AG04450 (cell line): Measurements from ENCODE around the gene EML3. TPM values are rescaled to one million over a fixed set of nuclear protein-coding genes. Genes with fewer than 3 reads are reported as not detected.
A peak's percentile ranks its signal among the peaks of the same experiment; 100 is the strongest.

Experiments
- CTCF ChIA-PET: fragments of 300-600, 350-600 bp; formaldehyde crosslinking; extraction: SDS; loops from one replicate; lab custom pipeline; 2022; ENCODE audit warnings: antibody characterized with exemption, inconsistent platforms; lab: Charles Lee
- POLR2A ChIA-PET: fragments of 350-600 bp; formaldehyde crosslinking; extraction: SDS; loops from one replicate; lab custom pipeline; 2021; ENCODE audit warnings: antibody characterized with exemption, inconsistent platforms; lab: Yijun Ruan, JAX
- DNase-seq: peaks from one replicate; pipeline ENCODE4 v3.0.0-alpha.2; 2011; ENCODE audit warnings: low read depth, low spot score
- H3K27ac ChIP-seq: one replicate; pipeline ENCODE4 v1.5.1; 2012; ENCODE audit warnings: low read depth, low read length, control low read depth
- H3K27me3 ChIP-seq: one replicate; pipeline ENCODE4 v1.6.0; 2012; ENCODE audit warnings: low read length; ENCODE audit not compliant: control insufficient read depth, insufficient read depth
- H3K4me3 ChIP-seq: 2 replicates; pipeline ENCODE4 v1.5.1; 2011; ENCODE audit warnings: mild to moderate bottlenecking, low read depth, low read length, control low read depth
- H3K9me3 ChIP-seq: 2 replicates; pipeline ENCODE4 v1.5.1; 2012; ENCODE audit warnings: low read length; ENCODE audit not compliant: control insufficient read depth, insufficient read depth
- CTCF ChIP-seq: IDR thresholded peaks from 2 replicates; pipeline ENCODE4 v1.5.1; 2011; ENCODE audit warnings: low read depth, low read length, control low read depth, inconsistent platforms
- polyA plus RNA-seq: library from polyadenylated mRNA; depleted of rRNA; stranded (reverse); fragments of >200 nt; gene quantifications from 2 replicates; pipeline ENCODE4 v1.2.3, GENCODE V29; 2011

The EML3 gene
- polyA plus RNA-seq, 1 experiment = 18.6 TPM

GRCh38 chr11:62611705-62612365 is 740 bp downstream of the EML3 start:
- peak overlapping the region; percentile 65 for H3K27ac ChIP-seq
- peak overlapping the region; percentile 79 for H3K4me3 ChIP-seq
- no peak for DNase-seq
- H3K9me3 ChIP-seq = no peaks in the 10 kb centered on the region; the same call in 1 of the 2 replicates
- POLR2A ChIA-PET = interaction anchor here (0.6 to 1.6 kb wide), 10 partner anchors 9 to 229 kb away, joined by 3 to 9 read pairs (median 3); partner anchors contain the start of genes B3GAT3, C11orf98, CSKMT and GANAB
- CTCF ChIA-PET = interaction anchor here (0.6 to 1.8 kb wide), 17 partner anchors 8 to 242 kb away, joined by 3 to 14 read pairs (median 4); partner anchors contain the start of genes B3GAT3, C11orf98, CSKMT and MTA2
- no peaks in the 10 kb centered on the region for H3K27me3 ChIP-seq
- TF ChIP-seq CTCF = no peak

- ChIA-PET POLR2A (interaction anchor here (0.6 to 1.6 kb wide), 9 partner anchors 8 to 143 kb away, joined by 3 to 9 read pairs (median 5); partner anchors contain the start of genes B3GAT3, C11orf98, CSKMT and GANAB), CTCF (interaction anchor here (0.6 to 1.8 kb wide), 12 partner anchors 10 to 243 kb away, joined by 3 to 14 read pairs (median 5); partner anchors contain the start of genes B3GAT3, C11orf98, CSKMT and MTA2)
- H3K27me3 ChIP-seq = no peaks in the 10 kb centered on the region
- H3K27ac ChIP-seq = peak overlapping the region; percentile 21
- H3K4me3 ChIP-seq = peak overlapping the region; percentile 79
- DNase-seq = no peak
- no peak for TF ChIP-seq CTCF
- H3K9me3 ChIP-seq = no peaks in the 10 kb centered on the region; the same call in 1 of the 2 replicates
Observed at GRCh38 chr11:62610814-62611704, 1.5 kb downstream of the EML3 start.

GRCh38 chr11:62610403-62610802 is 2.2 kb downstream of the EML3 start:
- H3K4me3 ChIP-seq = no peak overlapping the region
- no peak for DNase-seq
- ChIA-PET CTCF (interaction anchor here (1.7 to 1.8 kb wide), 2 partner anchors 9 to 18 kb away, joined by 5 to 14 read pairs; partner anchors contain the start of genes MTA2 and TUT1), POLR2A (interaction anchor here (1.5 kb wide), 1 partner anchor 19 kb away, joined by 5 read pairs; the partner anchor contains the start of gene TUT1)
- no peak for TF ChIP-seq CTCF
- no peaks in the 10 kb centered on the region; the same call in 1 of the 2 replicates for H3K9me3 ChIP-seq
- no peak overlapping the region for H3K27ac ChIP-seq
- no peaks in the 10 kb centered on the region for H3K27me3 ChIP-seq

GRCh38 chr11:62608776-62609175 is 3.8 kb downstream of the EML3 start:
- H3K27me3 ChIP-seq = no peaks in the 10 kb centered on the region
- TF ChIP-seq CTCF = no peak
- no peak for DNase-seq
- H3K4me3 ChIP-seq = no peak overlapping the region
- H3K27ac ChIP-seq = no peak overlapping the region
- H3K9me3 ChIP-seq = no peaks in the 10 kb centered on the region; the same call in 1 of the 2 replicates
- ChIA-PET POLR2A (interaction anchor here (0.6 kb wide), 1 partner anchor 133 kb away, joined by 3 read pairs; no protein-coding TSS in a partner anchor), CTCF (no interaction called here)
